Erythroblast (primary cell): ENCODE data around the gene SLC25A47.

ENCODE experiments used
- GATA1 ChIP-seq: IDR thresholded peaks from 2 replicates; pipeline ENCODE4 v1.6.1; 2011; ENCODE audit warnings: low read depth, mild to moderate bottlenecking, control low read depth, low read length, moderate library complexity
- POLR2A ChIP-seq: IDR thresholded peaks from 2 replicates; pipeline ENCODE4 v1.6.1; 2011; ENCODE audit warnings: mild to moderate bottlenecking, low read length

DNA sequence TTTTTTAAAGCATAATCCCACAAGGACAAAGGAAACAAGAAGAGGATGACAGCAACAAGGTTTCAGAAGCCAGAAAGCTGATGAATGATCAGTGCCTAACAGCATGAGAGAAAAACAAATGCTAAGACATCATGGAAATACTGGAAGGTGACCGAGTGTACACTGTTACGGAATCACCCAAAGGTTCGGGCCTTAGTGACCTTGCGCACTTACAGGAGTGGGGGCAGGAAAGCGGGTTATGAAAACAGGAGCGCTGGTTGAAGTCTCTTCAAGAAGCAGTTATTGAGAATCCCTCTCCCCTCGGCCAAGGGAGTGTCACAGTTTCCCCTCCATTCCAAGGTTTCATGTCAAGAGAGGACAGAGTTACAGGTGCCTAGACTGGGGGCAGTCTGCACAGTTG is 42.6 kb downstream of the SLC25A47 start:
- TF ChIP-seq POLR2A (no peak), GATA1 (no peak)
